ENCODE results near the gene SWAP70. TPM values are rescaled to one million over a fixed set of nuclear protein-coding genes. Genes with fewer than 3 reads are reported as not detected.
A peak's percentile ranks its signal among the peaks of the same experiment; 100 is the strongest.

SWAP70 gene
- total and polyA plus RNA-seq, 2 experiments from 2014 or later = 30.3 to 33.3 TPM

GRCh38 chr11:9664276-9665171, 647 bp downstream of the SWAP70 start:
- peaks cover 13% of the 10 kb centered on the region; the same call in 1 of the 2 replicates for H4K20me1 ChIP-seq (replicated peaks; ENCODE audit: insufficient read depth)
- peak; percentile 74 for DNase-seq (ENCODE audit: low spot score)
- H3K27ac Mint-ChIP-seq = no peak overlapping the region
- H3K4me1 ChIP-seq (ENCODE audit: insufficient read depth) = peaks cover 8% of the 10 kb centered on the region; the same call in 1 of the 2 replicates
- peaks cover 7% of the 10 kb centered on the region; the same call in 1 of the 2 replicates for H3F3A ChIP-seq (replicated peaks; ENCODE audit: low read depth)
- peak overlapping the region; percentile 94 for H3K4me3 Mint-ChIP-seq
- peak overlapping the region; percentile 79; the same call in 1 of the 2 replicates for H3K27ac ChIP-seq (ENCODE audit: low read depth)
- H3K9me2 ChIP-seq (ENCODE audit: insufficient read depth) = no peaks in the 10 kb centered on the region
- no peak for TF ChIP-seq CTCF (conservative IDR thresholded peaks at IDR 0.05; ENCODE audit: low read depth in 2 of 2)
- no peak for TF ChIP-seq ZNF331 (CRISPR knock-in tag; IDR thresholded peaks at IDR 0.05; ENCODE audit: low read depth)
- no peak for TF ChIP-seq EZH2 (IDR thresholded peaks at IDR 0.05; ENCODE audit: low read depth, unreplicated experiment)
- no peak for TF ChIP-seq EZH2phosphoT487 (IDR thresholded peaks at IDR 0.05; ENCODE audit: unreplicated experiment)
- no peak for TF ChIP-seq ETS1 (IDR thresholded peaks at IDR 0.05)
- TF ChIP-seq CREB1 (CRISPR knock-in tag; IDR thresholded peaks at IDR 0.05; ENCODE audit: low read depth) = no peak
- peaks cover 16% of the 10 kb centered on the region for H3K9me3 Mint-ChIP-seq
- peaks cover 14% of the 10 kb centered on the region for H3K27me3 Mint-ChIP-seq (ENCODE audit: insufficient read depth, low read depth, poor library complexity)
- no peaks in the 10 kb centered on the region for H3K36me3 ChIP-seq (ENCODE audit: insufficient read depth)
- H3K27me3 ChIP-seq (ENCODE audit: insufficient read depth) = no peaks in the 10 kb centered on the region
- peaks cover 52% of the 10 kb centered on the region for H3K79me2 ChIP-seq (replicated peaks; ENCODE audit: insufficient read depth)
- ATAC-seq = peak; percentile 74
- H2AFZ ChIP-seq = peak overlapping the region; percentile 85
- H3K4me3 ChIP-seq = peak overlapping the region; percentile 98
- peaks cover 13% of the 10 kb centered on the region; the same call in 2 of the 3 replicates for H3K4me1 Mint-ChIP-seq
- H3K4me2 ChIP-seq = peak overlapping the region; percentile 98
- H3K36me3 Mint-ChIP-seq (ENCODE audit: low read depth) = peaks cover 29% of the 10 kb centered on the region

- no peaks in the 10 kb centered on the region for H3K9me2 ChIP-seq (ENCODE audit: insufficient read depth)
- H3K27me3 ChIP-seq (ENCODE audit: insufficient read depth) = no peaks in the 10 kb centered on the region
- Mint-ChIP-seq H3K9me3 (peaks cover 16% of the 10 kb centered on the region), H3K4me3 (peak overlapping the region; percentile 94; the same call in 2 of the 3 replicates), H3K27ac (no peak overlapping the region), H3K4me1 (peaks cover 11% of the 10 kb centered on the region; the same call in 2 of the 3 replicates), H3K36me3 (ENCODE audit: low read depth) (peaks cover 31% of the 10 kb centered on the region), H3K27me3 (ENCODE audit: insufficient read depth, low read depth, poor library complexity) (peaks cover 17% of the 10 kb centered on the region)
- peaks cover 64% of the 10 kb centered on the region for H3K79me2 ChIP-seq (replicated peaks; ENCODE audit: insufficient read depth)
- H3K36me3 ChIP-seq (ENCODE audit: insufficient read depth) = no peaks in the 10 kb centered on the region
- peaks cover 7% of the 10 kb centered on the region; the same call in 1 of the 2 replicates for H3F3A ChIP-seq (replicated peaks; ENCODE audit: low read depth)
- H3K27ac ChIP-seq (ENCODE audit: low read depth) = no peak overlapping the region
- DNase-seq (ENCODE audit: low spot score) (no peak), ATAC-seq (no peak)
- H4K20me1 ChIP-seq (replicated peaks; ENCODE audit: insufficient read depth) = peaks cover 13% of the 10 kb centered on the region; the same call in 1 of the 2 replicates
- H3K4me3 ChIP-seq = peak overlapping the region; percentile 98
- peak overlapping the region; percentile 98; the same call in 1 of the 2 replicates for H3K4me2 ChIP-seq
- H3K4me1 ChIP-seq (ENCODE audit: insufficient read depth) = peaks cover 8% of the 10 kb centered on the region; the same call in 1 of the 2 replicates
- H2AFZ ChIP-seq = no peak overlapping the region
- no peak for TF ChIP-seq REST (IDR thresholded peaks at IDR 0.05; ENCODE audit: unreplicated experiment)
- no peak for TF ChIP-seq NANOG (IDR thresholded peaks at IDR 0.05; ENCODE audit: borderline replicate concordance)
These were observed 1.9 kb downstream of the SWAP70 start for GRCh38 chr11:9665749-9666148.
